Skeletal muscle satellite cell (primary cell): Measurements from ENCODE around the gene HDAC9. TPM values are rescaled to one million over a fixed set of nuclear protein-coding genes. Genes with fewer than 3 reads are reported as not detected.
"Not testable (repeated sequence)": the region's sequence is repeated elsewhere in the genome, so short reads cannot be mapped to it uniquely, and the experiment has no call there.

Experiments
- H3K27me3 ChIP-seq: 2 replicates; pipeline ENCODE4 v1.7.0; 2013; ENCODE audit warnings: low read length; ENCODE audit not compliant: control insufficient read depth, insufficient read depth
- H3K36me3 ChIP-seq: 2 replicates; pipeline ENCODE4 v1.7.0; 2013; ENCODE audit warnings: mild to moderate bottlenecking, control low read depth, low read length; ENCODE audit not compliant: insufficient read depth
- H3K4me1 ChIP-seq: 2 replicates; pipeline ENCODE4 v1.7.0; 2013; ENCODE audit warnings: low read length; ENCODE audit not compliant: control insufficient read depth, insufficient read depth
- H3K4me2 ChIP-seq: 2 replicates; pipeline ENCODE4 v1.7.0; 2013; ENCODE audit warnings: mild to moderate bottlenecking, low read length
- H3K4me3 ChIP-seq: 2 replicates; pipeline ENCODE4 v1.7.0; 2013; ENCODE audit warnings: low read length
- H3K9ac ChIP-seq: 2 replicates; pipeline ENCODE4 v1.7.0; 2013; ENCODE audit warnings: mild to moderate bottlenecking, low read depth, low read length, moderate library complexity
- H3K9me3 ChIP-seq: replicated peaks from 2 replicates; pipeline ENCODE4 v1.7.0; 2013; ENCODE audit warnings: mild to moderate bottlenecking, control low read depth, low read length
- small RNA-seq: library from RNA; depleted of rRNA; stranded (forward); fragments of <200 nt; gene quantifications from one replicate; pipeline ENCODE3, GENCODE V24; 2012

Gene HDAC9

GRCh38 chr7:19024261-19024660 is 528.7 kb downstream of the HDAC9 start:
- no peaks in the 10 kb centered on the region for H3K36me3 ChIP-seq
- no peaks in the 10 kb centered on the region for H3K9me3 ChIP-seq
- H3K4me3 ChIP-seq = no peak overlapping the region
- H3K9ac ChIP-seq = peak overlapping the region; percentile 19
- H3K4me1 ChIP-seq = peaks cover 33% of the 10 kb centered on the region
- no peaks in the 10 kb centered on the region for H3K27me3 ChIP-seq
- H3K4me2 ChIP-seq = peak overlapping the region; percentile 56

- no peaks in the 10 kb centered on the region for H3K9me3 ChIP-seq
- H3K4me3 ChIP-seq = no peak overlapping the region
These were observed 531.3 kb downstream of the HDAC9 start for GRCh38 chr7:19026888-19027287.

DNA sequence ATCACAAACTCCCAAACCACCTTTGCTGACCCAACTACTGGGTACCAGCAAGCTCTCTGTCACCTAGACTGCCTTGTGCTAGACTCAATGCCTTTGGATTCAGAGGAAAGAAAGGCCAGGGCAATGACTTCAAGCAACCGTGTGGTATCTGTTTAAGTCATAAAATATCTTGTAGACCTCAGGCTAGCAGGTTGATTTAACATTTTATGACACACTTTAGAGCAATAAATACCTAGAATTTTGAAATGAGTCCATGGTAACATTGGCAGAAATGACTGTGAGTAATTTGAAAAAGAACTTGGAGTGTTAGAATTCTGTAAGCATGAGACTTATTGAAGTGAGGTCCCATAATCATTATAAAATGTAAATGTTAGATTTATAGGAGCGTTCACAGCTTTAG is 534.7 kb downstream of the HDAC9 start:
- no peaks in the 10 kb centered on the region for H3K27me3 ChIP-seq
- H3K4me2 ChIP-seq = no peak overlapping the region
- H3K36me3 ChIP-seq = no peaks in the 10 kb centered on the region
- H3K9me3 ChIP-seq = no peaks in the 10 kb centered on the region
- H3K9ac ChIP-seq = no peak overlapping the region
- peaks cover 21% of the 10 kb centered on the region for H3K4me1 ChIP-seq
- H3K4me3 ChIP-seq = no peak overlapping the region

More at GRCh38 chr7:19026888-19027287, 531.3 kb downstream of the HDAC9 start:
- Histone ChIP-seq H3K4me2 (no peak overlapping the region), H3K27me3 (no peaks in the 10 kb centered on the region), H3K9ac (no peak overlapping the region), H3K4me1 (peaks cover 32% of the 10 kb centered on the region), H3K36me3 (no peaks in the 10 kb centered on the region)

DNA sequence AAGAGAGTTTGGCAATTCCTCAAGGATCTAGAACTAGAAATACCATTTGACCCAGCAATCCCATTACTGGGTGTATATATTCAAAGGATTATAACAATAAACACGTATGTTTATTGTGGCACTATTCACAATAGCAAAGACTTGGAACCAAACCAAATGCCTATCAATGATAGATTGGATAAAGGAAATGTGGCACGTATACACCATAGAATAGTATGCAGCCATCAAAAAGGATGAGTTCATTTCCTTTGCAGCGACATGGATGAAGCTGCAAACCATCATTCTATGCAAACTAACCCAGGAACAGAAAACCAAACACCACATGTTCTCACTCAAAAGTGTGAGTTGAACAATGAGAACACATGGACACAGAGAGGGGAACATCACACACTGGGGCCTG is 537.4 kb downstream of the HDAC9 start:
- H3K4me2 ChIP-seq, H3K4me3 ChIP-seq, H3K9me3 ChIP-seq, H3K9ac ChIP-seq, H3K4me1 ChIP-seq, H3K27me3 ChIP-seq, H3K36me3 ChIP-seq: not testable (repeated sequence)

DNA sequence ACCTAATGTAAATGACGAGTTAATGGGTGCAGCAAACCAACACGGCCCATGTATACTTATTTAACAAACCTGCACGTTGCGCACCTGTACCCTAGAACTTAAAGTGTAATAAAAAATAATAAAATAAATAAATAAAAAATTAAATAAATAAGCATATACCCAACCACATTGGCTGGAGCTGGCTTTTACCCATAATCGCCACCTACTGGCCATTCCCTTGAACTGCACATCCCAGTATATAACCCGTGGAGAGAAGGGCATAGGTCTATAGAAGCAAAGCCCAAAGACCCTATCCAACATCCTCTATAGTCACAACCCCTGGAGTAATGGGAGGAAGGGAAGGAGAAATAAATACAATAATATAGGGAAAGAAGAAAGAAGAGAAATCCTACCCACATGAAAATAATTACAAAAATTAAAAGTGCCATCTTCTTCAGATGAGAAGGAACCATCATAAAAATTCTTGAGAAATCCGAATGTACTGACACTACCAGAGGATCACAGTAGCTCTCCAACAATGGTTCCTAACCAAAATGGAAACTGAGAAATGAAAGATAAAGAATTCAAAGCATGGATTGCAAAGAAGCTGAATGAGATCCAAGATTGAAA is 556.3 kb downstream of the HDAC9 start:
- H3K9ac ChIP-seq = no peak overlapping the region
- H3K4me3 ChIP-seq = no peak overlapping the region
- no peaks in the 10 kb centered on the region for H3K27me3 ChIP-seq
- H3K4me2 ChIP-seq = no peak overlapping the region
- no peaks in the 10 kb centered on the region for H3K4me1 ChIP-seq
- no peaks in the 10 kb centered on the region for H3K36me3 ChIP-seq
- no peaks in the 10 kb centered on the region for H3K9me3 ChIP-seq

Small RNA genes lying within 50 kb of the gene (small RNA-seq; reads per million reads assigned to genes)
- not detected for gene RN7SKP266
